Mesenchymal stem cell (in vitro differentiated cells and primary cell): Measurements from ENCODE around the gene EFHD2.

Source experiments
- DNase-seq: peaks from one replicate; pipeline ENCODE4 v3.0.0-alpha.2; 2013
- H2AFZ ChIP-seq: one replicate; pipeline ENCODE4 v1.6.1; 2013; ENCODE audit warnings: low read depth, mild to moderate bottlenecking, control low read depth, inconsistent platforms, low read length, moderate library complexity
- H2AK5ac ChIP-seq: 2 replicates; pipeline ENCODE4 v1.6.1; 2013; ENCODE audit warnings: low read length, moderate library complexity, mild to moderate bottlenecking, inconsistent platforms; ENCODE audit not compliant: severe bottlenecking
- H2BK120ac ChIP-seq: one replicate; pipeline ENCODE4 v1.6.1; 2013; ENCODE audit warnings: low read depth, mild to moderate bottlenecking, inconsistent platforms, low read length, moderate library complexity
- H2BK12ac ChIP-seq, 2 experiments: one replicate each; pipeline ENCODE4 v1.6.1; 2013; ENCODE audit warnings: inconsistent platforms in 2 of 2, low read length in 2 of 2, mild to moderate bottlenecking in 2 of 2, moderate library complexity in 2 of 2, control low read depth in 1 of 2
- H2BK15ac ChIP-seq: one replicate; pipeline ENCODE4 v1.6.1; 2013; ENCODE audit warnings: mild to moderate bottlenecking, low read depth, inconsistent platforms; ENCODE audit not compliant: poor library complexity, severe bottlenecking
- H2BK5ac ChIP-seq: 2 replicates; pipeline ENCODE4 v1.6.1; 2013; ENCODE audit warnings: low read depth, mild to moderate bottlenecking, low read length, control low read depth, inconsistent platforms; ENCODE audit not compliant: poor library complexity, severe bottlenecking
- H3K14ac ChIP-seq, 2 experiments: one replicate each; pipeline ENCODE4 v1.6.1; 2013; ENCODE audit warnings: inconsistent platforms in 2 of 2, low read length in 2 of 2, control low read depth in 1 of 2, mild to moderate bottlenecking in 1 of 2, moderate library complexity in 1 of 2
- H3K18ac ChIP-seq, 2 experiments: one replicate each; pipeline ENCODE4 v1.6.1; 2013; ENCODE audit warnings: inconsistent platforms in 2 of 2, low read length in 2 of 2, control low read depth in 1 of 2, low read depth in 1 of 2, mild to moderate bottlenecking in 1 of 2
- H3K23ac ChIP-seq, 2 experiments: one replicate each; pipeline ENCODE4 v1.6.1; 2013; ENCODE audit warnings: inconsistent platforms in 2 of 2, low read length in 2 of 2, mild to moderate bottlenecking in 2 of 2, moderate library complexity in 2 of 2, control low read depth in 1 of 2
- H3K27ac ChIP-seq: 2 replicates; pipeline ENCODE4 v1.5.1; 2013; ENCODE audit warnings: mild to moderate bottlenecking, moderate library complexity, low read length, control low read depth, inconsistent platforms; ENCODE audit not compliant: poor library complexity, severe bottlenecking
- H3K27me3 ChIP-seq, 2 experiments: 2 replicates each; pipeline versions ENCODE4 v1.6.1 to v1.7.0; 2013; ENCODE audit warnings: low read length in 2 of 2, mild to moderate bottlenecking in 2 of 2, moderate library complexity in 2 of 2, control low read depth in 1 of 2, inconsistent platforms in 1 of 2; ENCODE audit not compliant: control insufficient read depth in 1 of 2, insufficient read depth in 1 of 2
- H3K36me3 ChIP-seq, 2 experiments: 2 replicates each; pipeline versions ENCODE4 v1.6.1 to v1.7.0; 2013; ENCODE audit warnings: low read length in 2 of 2, control low read depth in 1 of 2, inconsistent platforms in 1 of 2, low read depth in 1 of 2, mild to moderate bottlenecking in 1 of 2; ENCODE audit not compliant: insufficient read depth in 2 of 2, control insufficient read depth in 1 of 2
- H3K4ac ChIP-seq, 2 experiments: one replicate each; pipeline ENCODE4 v1.6.1; 2013; ENCODE audit warnings: inconsistent platforms in 2 of 2, low read length in 2 of 2, mild to moderate bottlenecking in 2 of 2, moderate library complexity in 2 of 2, control low read depth in 1 of 2, low read depth in 1 of 2
- H3K4me1 ChIP-seq: 2 replicates; pipeline ENCODE4 v1.6.1; 2013; ENCODE audit warnings: low read depth, low read length, control low read depth; ENCODE audit not compliant: control insufficient read depth, insufficient read depth
- H3K4me2 ChIP-seq: 2 replicates; pipeline ENCODE4 v1.6.1; 2013; ENCODE audit warnings: low read length, mild to moderate bottlenecking, inconsistent platforms; ENCODE audit not compliant: poor library complexity, severe bottlenecking
- H3K4me3 ChIP-seq, 2 experiments: 2 replicates each; pipeline versions ENCODE4 v1.5.1 to v1.7.0; 2013; ENCODE audit warnings: low read length in 2 of 2, mild to moderate bottlenecking in 2 of 2, control low read depth in 1 of 2, low read depth in 1 of 2; ENCODE audit not compliant: insufficient read depth in 1 of 2
- H3K79me1 ChIP-seq: replicated peaks from 2 replicates; pipeline ENCODE4 v1.6.1; 2013; ENCODE audit warnings: mild to moderate bottlenecking, control low read depth, low read length, inconsistent platforms; ENCODE audit not compliant: poor library complexity, severe bottlenecking
- H3K9ac ChIP-seq: 2 replicates; pipeline ENCODE4 v1.7.0; 2013; ENCODE audit warnings: mild to moderate bottlenecking, low read length, moderate library complexity
- H3K9me3 ChIP-seq: 2 replicates; pipeline ENCODE4 v1.7.0; 2013; ENCODE audit warnings: mild to moderate bottlenecking, low read length; ENCODE audit not compliant: control insufficient read depth
- H4K8ac ChIP-seq: one replicate; pipeline ENCODE4 v1.6.1; 2013; ENCODE audit warnings: inconsistent platforms, mild to moderate bottlenecking, low read length, moderate library complexity
- H4K91ac ChIP-seq: one replicate; pipeline ENCODE4 v1.6.1; 2013; ENCODE audit warnings: mild to moderate bottlenecking, low read length, inconsistent platforms
- WGBS: methylation state at CpG from one replicate; pipeline ENCODE4 v1.1.7; 2013; ENCODE audit warnings: mixed read lengths; 5-methylcytosine and 5-hydroxymethylcytosine counted together

The EFHD2 gene

GRCh38 chr1:15381805-15382204, 27.9 kb upstream of the EFHD2 start:
- H3K4me2 ChIP-seq, result no peak overlapping the region
- H3K27me3 ChIP-seq, result peaks cover 40 to 50% of the 10 kb centered on the region in 2 experiments

GRCh38 chr1:15382601-15383518, 26.8 kb upstream of the EFHD2 start:
- no peaks in the 10 kb centered on the region for H3K79me1 ChIP-seq
- H3K27me3 ChIP-seq, result peaks cover 43 to 52% of the 10 kb centered on the region in 2 experiments
- H2BK12ac ChIP-seq, result peak overlapping the region in 1 of 2 experiments; percentile 32
- H2BK15ac ChIP-seq, result no peak overlapping the region
- H2BK120ac ChIP-seq, result no peak overlapping the region
- peaks cover 10% of the 10 kb centered on the region for H3K4me1 ChIP-seq
- H2AK5ac ChIP-seq, result no peak overlapping the region
- no peak overlapping the region for H3K27ac ChIP-seq
- H3K23ac ChIP-seq, result no peak overlapping the region
- H3K18ac ChIP-seq, result no peak overlapping the region
- H3K4me3 ChIP-seq, result no peak overlapping the region
- H3K4ac ChIP-seq, result no peak overlapping the region
- no peaks in the 10 kb centered on the region for H3K36me3 ChIP-seq
- H3K9me3 ChIP-seq, result no peaks in the 10 kb centered on the region
- no peak overlapping the region for H4K91ac ChIP-seq
- H2AFZ ChIP-seq, result no peak overlapping the region
- H3K4me2 ChIP-seq, result no peak overlapping the region
- H3K9ac ChIP-seq, result no peak overlapping the region
- no peak overlapping the region for H2BK5ac ChIP-seq
- H4K8ac ChIP-seq, result no peak overlapping the region
- no peak overlapping the region for H3K14ac ChIP-seq
- no peak for DNase-seq
- WGBS, result 90% methylated on average over 26 of the region's 26 CpGs

More at GRCh38 chr1:15381805-15382204, 27.9 kb upstream of the EFHD2 start:
- no peak overlapping the region for H2BK120ac ChIP-seq
- H2BK12ac ChIP-seq, result no peak overlapping the region
- H2BK5ac ChIP-seq, result no peak overlapping the region
- no peaks in the 10 kb centered on the region for H3K36me3 ChIP-seq
- no peak overlapping the region for H3K18ac ChIP-seq
- H3K27ac ChIP-seq, result no peak overlapping the region
- H2AK5ac ChIP-seq, result no peak overlapping the region
- H4K91ac ChIP-seq, result no peak overlapping the region
- no peak overlapping the region for H3K4ac ChIP-seq
- no peak overlapping the region for H2BK15ac ChIP-seq
- H2AFZ ChIP-seq, result no peak overlapping the region
- H3K9ac ChIP-seq, result no peak overlapping the region
- no peaks in the 10 kb centered on the region for H3K9me3 ChIP-seq
- no peak overlapping the region for H3K14ac ChIP-seq
- WGBS, result 91% methylated on average over 12 of the region's 12 CpGs
- H3K23ac ChIP-seq, result no peak overlapping the region
- no peak overlapping the region for H4K8ac ChIP-seq
- no peak for DNase-seq
- H3K79me1 ChIP-seq, result no peaks in the 10 kb centered on the region
- no peak overlapping the region for H3K4me3 ChIP-seq
- peaks cover 10% of the 10 kb centered on the region for H3K4me1 ChIP-seq

- H2BK12ac ChIP-seq, result no peak overlapping the region
- H3K4me2 ChIP-seq, result no peak overlapping the region
- H3K4me3 ChIP-seq, result no peak overlapping the region
- H4K91ac ChIP-seq, result no peak overlapping the region
- H3K79me1 ChIP-seq, result no peaks in the 10 kb centered on the region
- H3K18ac ChIP-seq, result no peak overlapping the region
- no peak overlapping the region for H4K8ac ChIP-seq
- H3K4me1 ChIP-seq, result peaks cover 10% of the 10 kb centered on the region
- no peak overlapping the region for H3K27ac ChIP-seq
- no peak overlapping the region for H3K14ac ChIP-seq
- no peak overlapping the region for H3K4ac ChIP-seq
- H3K36me3 ChIP-seq, result no peaks in the 10 kb centered on the region
- H2AK5ac ChIP-seq, result no peak overlapping the region
- H2BK120ac ChIP-seq, result no peak overlapping the region
- DNase-seq, result no peak
- no peak overlapping the region for H2BK5ac ChIP-seq
- WGBS, result 91% methylated on average over 5 of the region's 5 CpGs
- no peak overlapping the region for H3K23ac ChIP-seq
- H2AFZ ChIP-seq, result no peak overlapping the region
- H3K27me3 ChIP-seq, result peaks cover 49 to 56% of the 10 kb centered on the region in 2 experiments
- H3K9me3 ChIP-seq, result no peaks in the 10 kb centered on the region
- H2BK15ac ChIP-seq, result no peak overlapping the region
- H3K9ac ChIP-seq, result no peak overlapping the region
Measured at GRCh38 chr1:15383810-15384209, 25.9 kb upstream of the EFHD2 start.

GRCh38 chr1:15384301-15384901, 25.3 kb upstream of the EFHD2 start:
- WGBS, result 49% methylated on average over 20 of the region's 20 CpGs
- Histone ChIP-seq H3K9ac (no peak overlapping the region), H2BK120ac (no peak overlapping the region), H3K27ac (no peak overlapping the region), H2BK15ac (no peak overlapping the region), H3K14ac (no peak overlapping the region), H3K4me3 (peak overlapping the region in 1 of 2 experiments; percentile 55), H3K4me2 (no peak overlapping the region), H3K18ac (peak overlapping the region in 1 of 2 experiments; percentile 18), H3K23ac (no peak overlapping the region), H3K27me3 (peaks cover 50 to 62% of the 10 kb centered on the region in 2 experiments), H3K4me1 (peaks cover 10% of the 10 kb centered on the region), H2AFZ (peak overlapping the region; percentile 58), H3K36me3 (no peaks in the 10 kb centered on the region), H3K4ac (no peak overlapping the region), H3K79me1 (no peaks in the 10 kb centered on the region), H3K9me3 (no peaks in the 10 kb centered on the region), H2BK5ac (no peak overlapping the region), H4K91ac (no peak overlapping the region), H2BK12ac (no peak overlapping the region), H4K8ac (peak overlapping the region; percentile 27), H2AK5ac (no peak overlapping the region)
- peak; percentile 20 for DNase-seq
